GM12874 (cell line): ENCODE measurements around the gene MTMR2.

Experiments used
- CTCF ChIP-seq: IDR thresholded peaks from 2 replicates; pipeline ENCODE4 v1.5.1; 2011; ENCODE audit warnings: low read depth, mild to moderate bottlenecking, control low read depth, low read length, moderate library complexity; ENCODE audit not compliant: insufficient read depth

The MTMR2 gene

GRCh38 chr11:95832763-95833162 lies 91.1 kb downstream of the MTMR2 start:
- no peak for TF ChIP-seq CTCF

- no peak for TF ChIP-seq CTCF
Measured at GRCh38 chr11:95831198-95831883, 92.6 kb downstream of the MTMR2 start.

- no peak for TF ChIP-seq CTCF
Measured at GRCh38 chr11:95829580-95830259, 94.2 kb downstream of the MTMR2 start.

- no peak for TF ChIP-seq CTCF
Measured at GRCh38 chr11:95827696-95828095, 96.2 kb downstream of the MTMR2 start.

GRCh38 chr11:95821640-95822039 lies 102.3 kb downstream of the MTMR2 start:
- TF ChIP-seq CTCF = no peak

- no peak for TF ChIP-seq CTCF
Measured at GRCh38 chr11:95816037-95816436, 107.9 kb downstream of the MTMR2 start.

- TF ChIP-seq CTCF = no peak
Measured at GRCh38 chr11:95805869-95806268, 118.0 kb downstream of the MTMR2 start.
